NCI-H1417 treated with DMSO at 0.1 percent for 48 hours (cell line): ENCODE measurements around the gene CXCL10.
A peak's percentile ranks its signal among the peaks of the same experiment; 100 is the strongest.
"Not testable (repeated sequence)": the region's sequence is repeated elsewhere in the genome, so short reads cannot be mapped to it uniquely, and the experiment has no call there.

ENCODE experiments used
- DNase-seq: peaks from one replicate; lab custom pipeline; 2025; lab: John Stamatoyannopoulos, UW

The CXCL10 gene

DNA sequence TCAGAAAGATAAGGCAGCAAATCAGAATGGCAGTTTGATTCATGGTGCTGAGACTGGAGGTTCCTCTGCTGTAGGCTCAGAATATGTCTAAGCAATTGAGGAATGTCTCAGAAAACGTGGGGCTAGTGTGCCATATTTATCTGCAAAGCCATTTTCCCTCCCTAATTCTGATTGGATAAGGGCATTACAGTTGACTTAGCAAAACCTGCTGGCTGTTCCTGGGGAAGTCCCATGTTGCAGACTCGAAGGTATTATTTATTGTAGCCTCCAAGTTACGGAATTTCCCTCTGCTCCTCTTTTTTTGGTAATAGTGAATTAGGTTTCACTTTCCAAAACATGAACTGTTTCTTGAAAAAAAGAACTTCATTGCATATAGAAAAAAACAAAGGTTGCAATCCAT lies at the start of gene CXCL10:
CXCL10 (minus strand) TSS at position 109 of the 400 bp plus-strand sequence; CDS start at position 43, 66 bp downstream.
- DNase-seq: no peak

DNA sequence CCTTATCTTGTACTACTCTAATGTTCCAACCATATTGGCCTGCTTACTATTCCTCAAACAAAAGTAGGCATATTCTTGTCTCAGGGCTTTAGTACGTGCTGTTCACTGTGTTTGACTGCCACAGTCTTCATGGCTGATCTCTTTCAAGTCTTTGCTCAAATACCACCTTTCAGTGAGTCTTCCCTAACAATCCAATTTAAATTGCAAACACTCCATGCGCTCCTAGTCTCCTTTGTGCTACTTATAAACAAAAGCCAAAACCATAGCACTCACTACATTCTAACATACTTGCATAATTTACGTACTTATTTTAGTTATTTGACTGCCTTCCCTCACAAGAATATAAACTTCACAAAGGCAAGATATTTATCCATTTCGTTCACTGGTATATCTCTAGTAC lies 49.5 kb upstream of the CXCL10 start:
- no peak for DNase-seq

DNA sequence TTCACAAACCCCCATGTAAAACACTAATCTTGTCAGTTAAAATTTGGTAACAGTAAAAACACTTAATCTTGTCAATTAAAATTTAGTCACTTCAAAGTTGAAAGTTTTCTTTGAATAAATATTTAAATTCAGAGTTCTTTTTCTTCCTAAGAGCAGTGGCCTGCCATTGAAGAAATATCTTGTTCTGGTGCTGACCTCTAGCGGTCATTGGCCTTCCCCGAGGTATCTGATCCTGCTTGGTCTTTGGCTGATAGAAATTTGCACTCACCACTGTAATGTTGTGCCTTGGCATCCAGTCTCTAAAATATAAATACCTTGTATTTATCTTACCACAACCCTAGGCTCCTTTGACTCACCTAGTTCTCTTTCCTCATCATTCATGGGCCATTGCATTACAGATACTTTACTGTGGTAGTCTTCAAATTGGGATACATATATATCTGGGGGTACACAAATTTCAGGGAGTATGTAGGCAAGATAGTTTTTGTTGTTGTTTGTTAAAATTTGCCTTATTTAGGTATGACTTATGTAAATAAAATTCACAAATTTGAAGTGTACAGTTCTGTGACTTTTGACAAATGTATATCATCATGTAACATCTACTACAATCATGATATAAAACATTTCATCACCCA lies 44.5 kb upstream of the CXCL10 start:
- peak; percentile 1 for DNase-seq

DNA sequence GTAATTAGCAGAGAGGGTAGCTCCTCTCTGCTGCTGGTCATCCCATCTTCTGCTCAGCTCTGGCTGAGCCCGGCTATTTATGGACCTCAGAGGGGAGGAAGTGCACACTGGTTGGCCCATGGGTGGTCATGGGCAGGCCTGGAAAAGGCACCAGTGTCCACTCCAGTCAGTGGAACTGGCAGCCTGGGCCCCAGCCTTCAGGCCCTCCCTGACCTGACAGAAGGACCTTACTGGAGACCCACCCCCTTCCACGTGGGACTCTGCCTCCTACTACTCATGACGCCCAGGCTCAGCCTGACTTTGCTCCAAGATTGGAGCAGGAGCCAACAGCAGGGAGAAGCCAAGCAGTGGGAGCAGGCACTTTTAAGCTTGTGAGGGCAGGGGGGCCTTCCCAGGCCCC lies 43.2 kb upstream of the CXCL10 start:
- no peak for DNase-seq

DNA sequence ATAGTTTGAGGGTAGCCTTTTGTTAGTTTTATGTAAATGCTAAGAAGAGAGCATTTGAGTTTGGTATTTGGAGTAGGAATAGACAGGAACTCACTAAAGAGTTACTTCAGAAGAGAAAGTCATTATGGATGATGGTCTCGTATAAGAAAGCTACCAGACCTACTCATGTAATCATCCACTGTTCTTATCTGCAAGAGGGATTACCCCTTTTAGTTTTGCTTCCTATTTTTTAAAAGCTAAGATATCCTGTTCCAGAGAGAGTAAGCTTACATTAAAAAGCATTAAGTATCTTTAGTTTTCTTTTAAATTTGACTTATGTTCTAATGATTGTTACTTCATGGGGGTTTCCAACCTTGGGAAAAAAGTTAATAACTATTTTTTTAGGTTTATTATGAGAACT lies 38.7 kb upstream of the CXCL10 start:
- DNase-seq: no peak

DNA sequence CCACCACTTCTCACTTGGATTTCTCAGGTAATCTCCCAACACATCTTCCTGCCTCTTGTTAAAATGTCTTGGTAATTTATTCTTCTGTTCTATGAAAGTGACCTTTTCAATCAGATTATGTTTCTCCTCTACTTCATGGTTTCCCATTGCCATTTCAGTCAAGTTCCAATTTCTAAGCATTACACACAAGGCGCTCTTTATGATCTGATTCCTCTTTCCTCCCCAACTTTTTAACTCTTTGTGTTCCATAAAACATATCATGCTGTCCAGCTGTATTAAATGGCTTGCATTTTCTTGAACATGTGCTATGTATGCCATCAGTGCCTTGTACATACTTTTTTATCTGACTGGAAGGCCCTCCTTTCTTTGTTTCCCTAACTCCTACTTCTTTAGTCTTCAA lies 38.1 kb upstream of the CXCL10 start:
- DNase-seq: no peak

DNA sequence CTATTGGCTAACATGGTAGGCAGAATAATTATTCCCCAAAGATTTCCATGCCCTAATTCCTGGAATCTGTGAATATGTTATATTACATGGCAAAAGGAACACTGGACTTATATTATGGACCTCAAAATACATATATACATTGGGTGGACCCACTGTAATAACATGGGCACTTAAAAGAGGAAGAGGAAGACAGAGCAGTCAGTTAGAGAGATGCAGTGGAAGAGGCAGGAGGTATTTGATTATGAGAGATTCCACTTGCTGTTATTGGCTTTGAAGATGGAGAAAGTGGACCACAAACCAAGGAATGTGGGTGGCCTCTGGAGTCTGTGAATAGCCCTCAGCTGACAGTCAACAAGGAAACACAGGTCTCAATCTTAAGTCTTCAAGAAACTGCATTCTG lies 37.2 kb upstream of the CXCL10 start:
- DNase-seq: no peak

DNA sequence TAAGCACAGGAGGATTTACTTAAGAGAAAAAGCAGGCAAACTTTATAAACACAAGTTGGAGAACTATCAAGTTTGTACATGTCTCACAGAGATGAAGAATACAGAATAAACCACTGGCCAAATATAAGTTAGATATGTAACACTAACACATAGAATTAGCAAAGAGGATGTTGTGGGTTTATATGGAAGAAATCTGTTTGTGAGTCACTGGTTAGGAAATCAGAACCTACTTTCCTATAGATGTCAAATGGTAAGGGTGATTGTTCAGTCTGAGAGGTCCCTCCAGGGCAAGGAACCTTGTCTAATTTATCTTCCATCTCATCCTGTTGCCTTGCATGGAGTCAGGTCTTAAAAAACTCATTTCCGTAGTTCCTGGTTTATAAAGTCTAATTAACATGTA lies 36.5 kb upstream of the CXCL10 start:
- DNase-seq: no peak

DNA sequence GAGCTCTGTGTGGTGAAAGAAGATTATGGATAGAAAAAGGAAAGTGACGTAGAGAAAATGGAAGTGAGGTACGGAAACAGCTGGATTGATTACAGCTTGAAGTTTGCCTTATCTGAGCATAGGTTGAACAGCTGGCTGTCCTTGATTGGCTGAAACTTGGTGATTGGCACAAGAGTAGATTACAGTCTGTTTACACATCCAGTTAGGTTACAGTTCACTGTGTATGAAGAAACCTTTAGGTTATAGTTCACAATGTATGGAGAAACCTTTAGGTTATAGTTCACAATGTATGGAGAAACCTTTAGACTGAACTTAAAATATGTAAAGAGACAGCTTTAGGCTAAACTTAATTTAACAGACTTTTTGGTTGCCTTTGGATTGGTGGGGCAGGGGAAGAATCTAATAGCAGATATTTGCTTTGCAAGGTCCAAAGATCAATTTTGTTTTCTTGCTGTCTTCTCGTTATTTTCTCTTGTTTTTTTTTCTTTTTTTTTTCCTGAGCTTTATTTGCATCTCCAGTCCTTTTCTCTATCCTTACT lies 35.7 kb upstream of the CXCL10 start:
- no peak for DNase-seq

DNA sequence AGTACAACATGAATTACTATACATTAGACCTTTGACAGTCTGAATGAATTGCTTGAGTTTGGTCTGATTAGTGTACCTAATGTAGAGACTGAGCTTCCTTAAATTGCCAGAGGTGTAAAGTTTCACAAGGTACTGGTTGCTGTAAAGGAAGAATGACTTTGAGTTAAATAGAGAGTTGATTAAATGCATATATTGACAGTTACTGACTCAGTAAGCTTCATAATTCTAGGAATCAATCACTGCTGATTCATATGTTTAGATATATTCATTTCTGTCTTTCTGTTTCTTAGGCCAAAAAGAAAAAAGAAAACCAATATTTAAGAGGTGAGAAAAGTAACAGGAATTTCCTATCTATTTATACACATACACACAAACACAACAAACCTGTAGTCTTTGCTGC lies 35.0 kb upstream of the CXCL10 start:
- no peak for DNase-seq

DNA sequence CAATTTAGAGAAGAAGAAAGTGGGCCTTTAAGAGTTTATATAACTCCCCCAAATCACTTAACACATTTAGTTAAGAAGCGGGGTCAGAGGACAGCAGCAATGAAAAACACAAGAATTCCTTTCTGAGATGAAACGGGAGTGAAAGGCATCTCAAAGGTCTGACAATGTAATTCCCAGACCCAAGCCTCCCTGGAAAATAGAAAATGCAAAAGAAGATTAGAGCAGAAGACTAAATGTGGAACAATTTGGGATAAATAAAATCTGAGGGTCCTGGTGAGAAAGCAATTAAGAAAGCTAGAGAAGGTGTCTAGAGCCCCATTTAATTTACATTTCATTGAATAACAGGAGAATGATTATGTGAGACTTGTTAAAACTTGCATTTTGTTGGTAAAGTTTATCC lies 32.1 kb upstream of the CXCL10 start:
- DNase-seq: no peak

DNA sequence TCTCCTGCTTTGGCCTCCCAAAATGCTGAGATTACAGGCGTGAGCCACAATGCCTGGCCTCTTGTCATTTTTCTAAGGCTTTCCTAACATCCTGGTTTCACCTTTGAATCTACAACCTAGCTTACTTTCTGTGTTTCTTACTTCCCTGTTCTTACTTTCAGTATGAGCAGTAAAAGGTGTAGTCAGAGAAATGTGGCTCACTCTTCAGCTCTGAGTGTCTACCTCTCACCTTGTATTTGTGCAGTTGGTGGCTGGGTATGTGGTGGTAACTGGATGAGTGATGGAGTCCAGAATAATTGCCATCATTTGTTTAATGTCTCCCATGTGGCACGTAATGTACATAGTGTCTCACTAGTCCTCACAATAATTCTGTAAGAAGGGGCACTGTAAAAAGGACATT lies 31.7 kb upstream of the CXCL10 start:
- DNase-seq: no peak

DNA sequence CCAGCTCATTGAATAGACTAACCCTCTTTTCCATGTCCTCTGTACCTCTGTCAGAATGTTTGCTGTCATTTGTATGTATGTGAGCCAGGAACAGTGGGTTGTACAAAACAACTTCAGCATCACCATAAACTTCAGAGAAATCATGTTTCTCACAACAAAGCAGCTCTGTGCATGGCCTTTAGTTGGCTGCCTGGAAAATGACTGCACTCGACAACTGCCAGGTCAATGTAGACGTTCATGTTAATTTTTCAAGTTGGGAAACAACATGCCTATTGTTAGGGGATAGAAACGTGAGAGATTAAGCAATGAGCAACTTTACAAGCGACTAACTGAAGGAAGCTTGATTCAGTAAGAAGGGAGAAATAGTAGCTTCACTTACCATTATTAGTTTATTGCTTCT lies 30.4 kb upstream of the CXCL10 start:
- no peak for DNase-seq

DNA sequence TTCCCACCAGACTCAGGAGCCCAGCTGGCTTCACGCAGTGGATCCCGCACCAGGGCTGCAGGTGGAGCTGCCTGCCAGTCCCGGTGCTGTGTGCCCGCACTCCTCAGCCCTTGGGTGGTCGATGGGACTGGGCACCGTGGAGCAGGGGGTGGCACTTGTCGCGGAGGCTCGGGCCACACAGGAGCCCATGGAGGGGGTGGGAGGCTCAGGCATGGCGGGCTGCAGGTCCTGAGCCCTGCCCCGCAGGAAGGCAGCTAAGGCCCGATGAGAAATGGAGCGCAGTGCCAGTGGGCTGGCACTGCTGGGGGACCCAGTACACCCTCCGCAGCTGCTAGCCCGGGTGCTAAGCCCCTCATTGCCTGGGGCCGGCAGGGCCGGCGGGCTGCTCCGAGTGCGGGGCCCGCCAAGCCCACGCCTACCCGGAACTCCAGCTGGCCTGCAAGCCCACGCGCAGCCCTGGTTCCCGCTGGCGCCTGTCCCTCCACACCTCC lies 27.3 kb upstream of the CXCL10 start:
- not testable (repeated sequence) for DNase-seq

DNA sequence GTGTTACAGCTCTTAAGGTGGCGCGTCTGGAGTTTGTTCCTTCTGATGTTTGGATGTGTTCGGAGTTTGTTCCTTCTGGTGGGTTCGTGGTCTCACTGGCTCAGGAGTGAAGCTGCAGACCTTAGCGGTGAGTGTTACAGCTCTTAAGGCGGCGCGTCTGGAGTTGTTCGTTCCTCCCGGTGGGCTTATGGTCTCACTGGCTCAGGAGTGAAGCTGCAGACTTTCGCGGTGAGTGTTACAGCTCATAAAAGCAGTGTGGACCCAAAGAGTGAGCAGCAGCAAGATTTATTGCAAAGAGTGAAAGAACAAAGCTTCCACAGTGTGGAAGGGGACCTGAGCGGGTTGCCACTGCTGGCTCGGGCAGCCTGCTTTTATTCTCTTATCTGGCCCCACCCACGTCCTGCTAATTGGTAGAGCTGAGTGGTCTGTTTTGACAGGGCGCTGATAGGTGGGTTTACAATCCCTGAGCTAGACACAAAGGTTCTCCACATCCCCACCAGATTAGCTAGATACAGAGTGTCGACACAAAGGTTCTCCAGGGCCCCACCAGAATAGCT lies 26.6 kb upstream of the CXCL10 start:
- DNase-seq: not testable (repeated sequence)

DNA sequence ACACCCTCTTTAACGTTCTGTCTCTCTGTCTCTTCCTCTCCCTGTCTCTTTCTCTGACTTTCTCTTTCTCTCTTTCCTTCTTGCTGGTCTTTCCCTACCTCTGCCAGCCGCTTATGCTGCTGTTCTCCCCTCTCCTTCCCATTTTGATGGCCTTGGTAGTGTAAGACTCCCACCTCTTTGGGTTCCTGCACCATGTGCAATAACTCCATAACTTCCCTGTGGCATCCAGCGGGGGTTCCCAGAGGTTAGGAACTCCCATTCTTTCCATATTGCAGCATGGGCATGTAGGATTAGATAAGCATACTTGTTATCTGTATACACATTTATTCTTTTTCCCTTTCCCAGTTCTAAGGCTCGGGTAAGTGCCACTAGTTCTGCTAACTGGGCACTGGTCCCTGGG lies 21.4 kb upstream of the CXCL10 start:
- not testable (repeated sequence) for DNase-seq

DNA sequence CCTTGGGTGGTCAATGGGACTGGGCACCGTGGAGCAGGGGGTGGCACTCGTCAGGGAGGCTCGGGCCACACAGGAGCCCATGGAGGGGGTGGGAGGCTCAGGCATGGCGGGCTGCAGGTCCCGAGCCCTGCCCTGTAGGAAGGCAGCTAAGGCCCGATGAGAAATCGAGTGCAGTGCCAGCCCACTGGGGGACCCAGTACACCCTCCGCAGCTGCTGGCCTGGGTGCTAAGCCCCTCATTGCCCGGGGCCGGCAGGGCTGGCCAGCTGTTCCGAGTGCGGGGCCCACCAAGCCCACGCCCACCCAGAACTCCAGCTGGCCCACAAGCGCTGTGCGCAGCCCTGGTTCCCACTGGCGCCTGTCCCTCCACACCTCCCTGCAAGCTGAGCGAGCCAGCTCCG lies 20.0 kb upstream of the CXCL10 start:
- not testable (repeated sequence) for DNase-seq

DNA sequence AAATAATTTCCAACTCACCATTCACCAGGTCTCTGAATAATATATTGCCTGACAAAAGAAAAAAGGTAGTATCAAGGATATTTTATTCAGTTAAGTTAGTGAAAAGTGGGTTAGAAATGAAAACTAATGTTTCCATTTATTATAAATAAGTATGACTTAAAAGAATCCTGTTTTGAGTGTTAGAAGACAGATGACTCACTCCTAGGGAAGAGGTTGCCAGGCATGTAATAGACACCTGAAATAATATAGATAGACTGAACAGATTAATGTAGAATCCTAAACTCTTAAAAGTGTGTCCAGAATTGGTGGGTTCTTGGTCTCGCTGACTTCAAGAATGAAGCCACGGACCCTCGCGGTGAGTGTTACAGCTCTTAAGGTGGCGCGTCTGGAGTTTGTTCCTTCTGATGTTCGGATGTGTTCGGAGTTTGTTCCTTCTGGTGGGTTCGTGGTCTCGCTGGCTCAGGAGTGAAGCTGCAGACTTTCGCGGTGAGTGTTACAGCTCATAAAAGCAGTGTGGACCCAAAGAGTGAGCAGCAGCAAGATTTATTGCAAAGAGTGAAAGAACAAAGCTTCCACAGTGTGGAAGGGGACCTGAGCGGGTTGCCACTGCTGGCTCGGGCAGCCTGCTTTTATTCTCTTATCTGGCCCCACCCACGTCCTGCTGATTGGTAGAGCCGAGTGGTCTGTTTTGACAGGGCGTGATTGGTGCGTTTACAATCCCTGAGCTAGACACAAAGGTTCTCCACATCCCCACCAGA lies 19.1 kb upstream of the CXCL10 start:
- DNase-seq: not testable (repeated sequence)

DNA sequence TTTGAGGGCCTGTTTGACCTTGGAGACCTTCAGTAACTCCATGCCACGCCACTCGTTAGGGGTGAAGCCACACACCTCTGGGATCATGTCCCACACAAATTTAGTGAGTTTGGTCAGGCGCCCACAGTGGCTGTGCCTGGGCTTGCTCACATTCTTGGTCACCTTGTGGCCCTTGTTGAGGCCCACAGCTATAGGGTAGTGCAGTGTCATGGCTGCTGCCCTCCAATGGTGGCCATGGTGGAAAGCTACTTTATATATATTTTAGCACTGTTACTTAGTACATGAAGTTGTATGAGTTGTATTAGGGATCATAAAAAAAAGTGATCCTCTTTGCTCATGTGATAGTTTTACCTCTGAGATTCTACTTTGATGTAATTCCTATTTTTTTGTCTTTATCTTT lies 13.6 kb upstream of the CXCL10 start:
- DNase-seq: no peak

DNA sequence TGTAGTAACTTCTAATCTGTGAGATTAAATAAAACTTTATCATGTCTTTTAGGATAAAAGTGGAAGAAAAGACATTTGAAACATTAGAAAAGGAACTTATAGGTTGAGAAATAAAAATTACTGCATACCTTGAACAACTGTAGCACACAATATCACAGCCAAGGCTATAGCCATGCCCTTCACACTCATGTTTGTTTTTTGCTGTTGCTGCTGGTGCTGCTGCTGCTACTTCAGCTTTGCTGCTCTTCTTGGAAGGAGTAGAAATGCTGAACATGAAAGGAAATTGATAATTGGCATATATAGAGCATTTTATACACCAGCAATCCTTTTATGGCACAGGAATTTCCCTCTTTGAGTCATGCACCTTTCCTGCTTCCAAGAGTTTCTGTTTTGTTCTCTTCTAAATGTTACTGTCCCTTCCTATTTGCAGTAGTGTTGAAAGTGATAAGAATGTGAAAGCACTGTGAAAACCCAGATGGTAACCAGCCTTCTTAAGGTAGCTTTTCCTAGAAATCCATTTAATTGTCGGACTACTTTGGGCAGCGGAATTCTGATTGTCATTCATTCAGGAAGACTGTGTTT lies 12.6 kb upstream of the CXCL10 start, which contains the start of gene CXCL11:
CXCL11 (minus strand) TSS at position 272 of the 582 bp plus-strand sequence; CDS start at position 189, 83 bp downstream.
- DNase-seq: no peak

DNA sequence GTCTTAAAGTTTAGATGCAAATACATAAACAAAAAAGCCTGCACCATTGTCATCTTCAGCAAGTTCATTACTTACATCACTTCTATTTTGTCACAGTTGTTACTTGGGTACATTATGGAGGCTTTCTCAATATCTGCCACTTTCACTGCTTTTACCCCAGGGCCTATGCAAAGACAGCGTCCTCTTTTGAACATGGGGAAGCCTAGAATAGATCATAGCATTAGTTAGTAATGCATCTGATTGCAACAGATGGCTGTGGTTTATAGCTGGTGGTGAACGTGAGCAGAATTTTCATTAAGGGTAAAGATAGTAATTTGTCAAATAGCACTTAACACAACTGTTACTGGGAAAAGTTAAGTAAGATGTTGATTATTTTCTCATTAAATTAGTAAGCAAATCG lies 11.8 kb upstream of the CXCL10 start:
- DNase-seq: no peak

DNA sequence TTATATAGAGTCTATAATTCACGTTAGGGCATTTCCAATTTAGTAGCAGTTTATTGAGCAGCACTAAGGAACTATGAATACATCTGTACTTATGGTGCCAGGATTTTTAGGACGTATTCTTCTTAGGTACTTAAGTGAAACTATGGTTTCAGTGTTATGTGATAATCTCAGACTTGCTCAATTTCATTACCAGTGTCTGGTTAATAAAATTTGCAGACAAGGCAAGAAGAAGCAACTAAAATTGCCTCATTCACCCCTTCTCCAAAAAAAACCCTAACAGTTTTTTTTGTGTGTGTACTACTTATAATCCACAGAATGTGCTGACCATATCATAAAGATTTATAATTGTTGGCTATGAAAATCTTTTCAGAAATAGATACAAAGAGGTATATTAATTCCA lies 6.0 kb upstream of the CXCL10 start:
- no peak for DNase-seq

DNA sequence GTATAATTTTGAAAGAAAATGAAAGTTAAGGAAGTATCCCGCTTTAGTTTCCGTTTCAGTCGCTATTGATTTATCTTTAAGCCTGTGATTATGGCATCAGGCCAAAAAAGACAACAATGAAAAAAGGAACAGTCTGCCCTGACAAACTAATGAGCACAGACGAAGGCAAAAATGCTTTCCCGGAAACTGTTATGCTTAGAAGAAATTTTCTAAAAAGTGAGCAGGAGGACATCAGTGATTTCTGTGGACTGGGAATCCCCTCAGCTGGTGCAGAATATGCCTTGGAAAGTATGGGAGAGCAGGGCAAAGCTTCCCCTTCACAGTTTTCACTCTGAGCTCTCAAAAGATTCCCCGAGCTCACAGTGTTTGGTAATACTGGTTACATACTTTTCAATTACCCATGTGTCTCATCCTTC lies 5.1 kb upstream of the CXCL10 start:
- no peak for DNase-seq
